ENCODE data around the gene DBNDD1.

The DBNDD1 gene

DNA sequence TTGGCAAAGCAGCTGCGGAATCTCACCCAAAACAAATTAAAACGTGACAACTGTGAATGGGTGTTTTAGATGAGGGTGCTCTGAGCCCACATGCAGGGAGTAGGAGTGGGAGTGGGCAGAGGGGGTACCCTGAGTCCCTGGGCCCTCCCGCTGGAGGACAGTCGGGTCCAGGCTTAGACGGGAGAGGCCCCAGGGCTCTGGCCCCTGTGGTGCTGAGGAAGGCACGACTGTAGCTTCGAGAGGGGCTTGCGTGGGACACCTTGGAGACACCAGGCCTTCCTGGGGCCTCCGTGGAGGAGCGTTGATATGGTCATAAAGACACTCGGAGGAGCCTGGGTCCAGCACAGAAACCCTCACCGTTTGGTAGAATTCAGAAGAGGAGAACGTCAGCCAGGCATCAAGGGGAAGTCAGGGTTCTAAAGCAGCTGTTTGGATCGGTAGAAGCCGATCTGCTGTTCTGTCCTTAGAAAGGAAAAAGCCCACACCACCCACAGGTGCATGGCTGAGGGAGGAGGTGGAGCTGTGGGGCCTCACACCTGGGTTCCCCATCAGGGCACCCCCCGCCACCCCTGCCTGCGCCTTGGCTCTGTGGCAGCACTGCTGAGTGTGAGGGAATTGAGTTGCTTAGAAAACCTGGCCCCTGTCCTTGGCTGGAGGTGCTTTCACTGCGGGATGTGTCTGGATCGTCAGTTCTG is 18.4 kb downstream of the DBNDD1 start:
- no peak for DNase-seq
- TF ChIP-seq POLR2A (IDR thresholded peaks at IDR 0.05; ENCODE audit: low read length), result no peak
- TF ChIP-seq GATA1 (IDR thresholded peaks at IDR 0.05; ENCODE audit: low read depth, low read length), result no peak

DNA sequence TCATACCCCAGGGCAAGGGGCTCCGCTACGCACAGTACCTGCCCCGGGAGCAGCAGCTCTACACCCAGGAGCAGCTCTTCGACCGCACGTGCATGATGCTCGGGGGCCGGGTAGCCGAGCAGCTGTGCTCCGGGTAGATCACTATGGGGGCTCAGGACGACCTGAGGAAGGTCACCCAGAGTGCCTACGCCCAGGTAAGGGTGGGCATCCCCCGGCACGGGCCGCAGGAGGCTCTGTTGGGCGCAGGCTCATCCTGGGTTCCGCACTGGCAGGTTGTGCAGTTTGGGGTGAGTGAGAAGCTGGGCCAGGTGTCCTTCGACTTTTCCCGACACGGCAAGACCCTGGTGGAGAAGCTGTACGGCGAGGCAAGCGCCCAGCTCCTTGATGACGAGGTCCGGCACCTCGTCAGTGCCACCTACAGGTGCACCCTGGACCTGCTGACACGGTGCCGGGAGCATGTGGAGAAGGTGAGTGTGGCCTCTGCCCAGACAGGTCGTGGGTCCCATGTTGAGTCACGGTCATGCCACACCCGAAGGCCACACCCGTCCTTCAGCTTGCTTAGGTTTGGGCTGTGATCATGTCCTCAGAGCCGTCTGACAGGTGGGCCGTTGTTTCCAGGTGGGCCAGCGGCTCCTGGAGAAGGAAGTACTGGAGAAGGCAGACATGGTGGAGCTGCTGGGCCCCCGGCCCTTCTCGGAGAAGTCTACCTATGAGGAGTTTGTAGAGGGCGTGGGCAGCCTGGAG is 19.3 kb downstream of the DBNDD1 start:
- no peak for DNase-seq
- no peak for TF ChIP-seq POLR2A (IDR thresholded peaks at IDR 0.05; ENCODE audit: low read length)
- no peak for TF ChIP-seq GATA1 (IDR thresholded peaks at IDR 0.05; ENCODE audit: low read depth, low read length)

DNA sequence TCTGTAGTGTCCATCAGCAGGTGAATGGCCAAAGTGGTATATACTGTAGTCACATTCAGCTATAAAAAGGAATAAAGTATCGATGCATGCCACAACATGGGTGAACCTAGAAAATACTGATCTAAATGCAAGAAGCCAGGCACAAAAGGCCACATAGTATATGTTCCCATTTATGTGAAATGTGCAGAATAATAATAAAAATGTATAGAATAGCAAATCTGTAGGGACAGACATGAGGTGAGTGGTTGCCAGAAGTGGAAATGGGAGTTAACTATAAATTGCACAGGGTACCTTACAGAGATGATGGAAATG is 23.1 kb downstream of the DBNDD1 start:
- TF ChIP-seq POLR2A (IDR thresholded peaks at IDR 0.05; ENCODE audit: low read length) (no peak), GATA1 (IDR thresholded peaks at IDR 0.05; ENCODE audit: low read depth, low read length) (no peak)
- DNase-seq, result no peak

DNA sequence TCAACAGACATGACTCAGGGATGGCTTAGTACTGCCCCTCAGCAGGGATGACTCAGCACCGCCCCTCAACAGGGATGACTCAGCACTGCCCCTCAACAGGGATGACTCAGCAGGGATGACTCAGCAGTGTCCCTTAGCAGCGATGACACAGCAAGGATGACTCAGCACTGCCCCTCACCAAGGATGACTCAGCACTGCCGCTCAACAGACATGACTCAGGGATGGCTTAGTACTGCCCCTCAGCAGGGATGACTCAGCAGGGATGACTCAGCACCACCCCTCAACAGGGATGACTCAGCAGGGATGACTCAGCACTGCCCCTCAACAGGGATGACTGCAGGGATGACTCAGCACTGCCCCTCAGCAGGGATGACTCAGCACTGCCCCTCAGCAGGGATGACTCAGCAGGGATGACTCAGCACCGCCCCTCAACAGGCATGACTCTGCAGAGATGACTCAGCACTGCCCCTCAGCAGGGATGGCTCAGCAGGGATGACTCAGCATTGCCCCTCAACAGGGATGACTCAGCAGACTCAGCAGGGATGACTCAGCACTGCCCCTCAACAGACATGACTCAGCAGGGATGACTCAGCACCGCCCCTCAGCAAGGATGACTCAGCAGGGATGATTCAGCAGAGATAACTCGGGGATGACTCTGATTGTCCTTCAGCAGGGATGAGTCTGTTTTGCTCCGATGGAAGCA is 23.6 kb downstream of the DBNDD1 start:
- peak; percentile 92 to 94 for DNase-seq

DNA sequence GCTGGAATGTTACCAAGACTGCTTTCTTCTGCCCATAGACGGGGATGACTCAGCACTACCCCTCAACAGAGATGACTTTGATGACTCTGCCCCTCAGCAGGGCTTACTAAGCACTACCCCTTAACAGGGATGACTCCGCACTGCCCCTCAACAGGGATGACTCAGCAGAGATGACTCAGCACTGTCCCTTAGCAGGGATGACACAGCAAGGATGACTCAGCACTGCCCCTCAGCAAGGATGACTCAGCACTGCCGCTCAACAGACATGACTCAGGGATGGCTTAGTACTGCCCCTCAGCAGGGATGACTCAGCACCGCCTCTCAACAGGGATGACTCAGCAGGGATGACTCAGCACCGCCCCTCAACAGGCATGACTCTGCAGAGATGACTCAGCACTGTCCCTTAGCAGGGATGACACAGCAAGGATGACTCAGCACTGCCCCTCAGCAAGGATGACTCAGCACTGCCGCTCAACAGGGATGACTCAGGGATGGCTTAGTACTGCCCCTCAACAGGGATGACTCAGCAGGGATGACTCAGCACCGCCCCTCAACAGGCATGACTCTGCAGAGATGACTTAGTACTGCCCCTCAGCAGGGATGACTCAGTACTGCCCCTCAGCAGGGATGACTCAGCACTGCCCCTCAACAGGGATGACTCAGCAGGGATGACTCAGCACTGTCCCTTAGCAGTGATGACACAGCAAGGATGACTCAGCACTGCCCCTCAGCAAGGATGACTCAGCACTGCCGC is 24.4 kb downstream of the DBNDD1 start:
- peak; percentile 93 for DNase-seq

DNA sequence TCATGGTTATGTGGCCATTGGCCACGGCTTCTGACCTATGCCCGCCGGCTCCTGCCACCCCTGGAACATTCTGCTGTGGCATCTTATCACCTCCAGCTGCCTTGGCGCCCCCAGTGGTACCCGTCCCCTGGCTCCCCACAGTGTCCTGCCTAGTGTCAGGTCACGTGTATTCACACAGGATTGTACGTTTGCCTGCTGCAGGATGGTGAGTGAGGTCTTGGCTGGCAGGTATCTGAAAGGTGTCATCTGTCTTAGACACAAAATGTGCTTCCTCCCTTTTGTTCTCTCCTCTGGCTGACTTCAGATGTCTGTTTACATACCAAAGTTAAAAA is 24.9 kb downstream of the DBNDD1 start:
- no peak for DNase-seq
- TF ChIP-seq GATA1 (IDR thresholded peaks at IDR 0.05; ENCODE audit: low read depth, low read length) (no peak), POLR2A (IDR thresholded peaks at IDR 0.05; ENCODE audit: low read length) (no peak)

DNA sequence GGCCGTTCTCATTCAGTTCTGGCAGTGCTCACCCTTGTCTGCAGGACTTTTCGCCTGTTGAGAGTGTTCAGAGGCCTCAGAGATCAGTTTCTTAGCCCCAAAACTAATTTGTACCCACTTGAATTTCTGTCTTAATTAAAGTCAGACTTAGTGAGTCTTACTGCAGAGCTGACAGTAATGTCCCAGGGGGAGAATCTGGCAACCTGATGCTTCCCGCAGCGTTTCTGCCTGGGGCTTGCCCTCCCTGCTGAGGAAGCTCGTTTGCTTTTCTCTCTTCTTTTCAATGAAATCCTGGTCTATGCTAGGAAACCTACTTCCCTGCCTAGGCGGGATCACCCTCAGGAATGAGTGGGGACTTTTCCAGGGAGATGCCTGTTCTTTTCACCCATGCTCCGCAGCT is 25.3 kb downstream of the DBNDD1 start:
- TF ChIP-seq GATA1 (IDR thresholded peaks at IDR 0.05; ENCODE audit: low read depth, low read length) (no peak), POLR2A (IDR thresholded peaks at IDR 0.05; ENCODE audit: low read length) (no peak)
- DNase-seq, result no peak

DNA sequence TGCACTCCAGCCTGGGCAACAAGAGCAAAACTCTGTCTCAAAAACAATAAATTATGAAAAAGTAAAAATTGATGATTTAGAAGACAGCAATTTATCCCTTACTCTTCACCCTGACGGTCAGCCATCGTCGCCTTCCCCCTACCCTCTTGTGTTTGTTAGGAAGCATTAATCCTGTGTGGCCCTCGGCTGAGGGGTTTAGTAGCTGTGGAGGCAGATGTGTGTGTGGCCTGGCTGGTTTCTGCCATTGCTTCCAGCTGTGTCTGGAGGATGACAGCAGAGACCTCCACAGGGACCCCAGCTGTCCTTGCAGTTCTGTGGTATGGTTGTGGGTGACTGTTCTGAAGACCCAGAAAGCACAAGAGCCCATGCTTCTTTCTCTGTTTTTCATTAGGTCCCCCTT is 25.9 kb downstream of the DBNDD1 start:
- no peak for DNase-seq
- TF ChIP-seq GATA1 (IDR thresholded peaks at IDR 0.05; ENCODE audit: low read depth, low read length) (no peak), POLR2A (IDR thresholded peaks at IDR 0.05; ENCODE audit: low read length) (no peak)

DNA sequence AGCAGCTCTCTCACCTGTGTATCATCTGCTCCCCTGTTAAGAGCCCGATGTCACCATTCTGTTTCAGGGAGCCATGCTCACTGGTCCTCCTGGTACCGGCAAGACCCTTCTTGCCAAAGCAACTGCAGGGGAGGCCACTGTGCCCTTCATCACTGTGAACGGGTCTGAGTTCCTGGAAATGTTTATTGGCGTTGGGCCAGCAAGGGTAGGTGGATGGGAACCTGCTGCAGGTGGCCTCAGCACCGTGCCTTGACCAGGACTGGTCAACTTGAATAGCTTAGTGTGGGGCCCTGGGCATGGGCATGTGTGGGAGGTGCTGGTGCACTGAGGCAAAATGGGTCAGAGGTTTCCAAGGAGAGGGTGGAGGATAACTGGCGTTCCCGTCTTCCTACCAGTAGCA is 28.5 kb downstream of the DBNDD1 start:
- TF ChIP-seq GATA1 (IDR thresholded peaks at IDR 0.05; ENCODE audit: low read depth, low read length), result no peak
- TF ChIP-seq POLR2A (IDR thresholded peaks at IDR 0.05; ENCODE audit: low read length), result no peak
- DNase-seq, result no peak

DNA sequence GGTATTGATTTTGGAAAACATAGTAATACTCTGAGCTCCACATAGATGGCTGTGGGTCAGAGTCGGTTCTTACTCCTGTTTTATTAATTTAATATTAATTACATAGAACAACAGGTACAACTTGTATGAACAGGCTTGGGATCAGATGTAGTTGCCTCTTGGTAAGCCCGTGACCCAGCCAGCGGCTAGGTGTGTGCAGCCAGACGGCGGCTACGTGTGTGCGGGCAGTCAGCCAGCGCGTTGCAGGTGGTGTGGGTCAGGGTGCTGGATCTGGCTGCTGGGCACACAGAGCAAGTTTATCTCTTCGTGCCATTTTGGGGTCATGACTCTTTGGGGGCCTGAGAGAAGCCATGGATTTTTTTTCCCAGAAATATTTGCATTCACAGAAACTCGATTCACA is 30.3 kb downstream of the DBNDD1 start:
- TF ChIP-seq GATA1 (IDR thresholded peaks at IDR 0.05; ENCODE audit: low read depth, low read length) (no peak), POLR2A (IDR thresholded peaks at IDR 0.05; ENCODE audit: low read length) (no peak)

DNA sequence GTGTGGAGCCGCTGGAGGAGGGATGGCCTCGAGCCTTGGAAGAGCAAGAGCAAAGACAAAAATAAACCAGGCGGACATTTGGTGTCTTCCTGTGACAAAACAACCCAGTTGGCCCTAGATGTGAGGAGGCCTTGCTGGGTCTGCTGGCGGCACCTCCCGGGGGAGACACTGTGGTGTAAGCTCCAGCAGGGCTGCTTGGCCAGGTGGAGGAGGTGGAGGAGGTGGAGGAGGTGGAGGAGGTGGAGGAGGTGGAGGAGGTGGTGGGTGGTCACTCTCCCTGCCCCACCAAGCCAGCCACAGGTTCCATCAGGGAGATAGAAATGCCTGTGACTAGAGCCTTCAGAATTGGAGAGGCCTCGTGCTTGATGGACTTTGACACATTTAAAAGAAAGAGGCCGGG is 32.1 kb downstream of the DBNDD1 start:
- DNase-seq, result no peak
- TF ChIP-seq GATA1 (IDR thresholded peaks at IDR 0.05; ENCODE audit: low read depth, low read length), result no peak
- no peak for TF ChIP-seq POLR2A (IDR thresholded peaks at IDR 0.05; ENCODE audit: low read length)

More for the DNA sequence above, 30.3 kb downstream of the DBNDD1 start:
- DNase-seq, result no peak

DNA sequence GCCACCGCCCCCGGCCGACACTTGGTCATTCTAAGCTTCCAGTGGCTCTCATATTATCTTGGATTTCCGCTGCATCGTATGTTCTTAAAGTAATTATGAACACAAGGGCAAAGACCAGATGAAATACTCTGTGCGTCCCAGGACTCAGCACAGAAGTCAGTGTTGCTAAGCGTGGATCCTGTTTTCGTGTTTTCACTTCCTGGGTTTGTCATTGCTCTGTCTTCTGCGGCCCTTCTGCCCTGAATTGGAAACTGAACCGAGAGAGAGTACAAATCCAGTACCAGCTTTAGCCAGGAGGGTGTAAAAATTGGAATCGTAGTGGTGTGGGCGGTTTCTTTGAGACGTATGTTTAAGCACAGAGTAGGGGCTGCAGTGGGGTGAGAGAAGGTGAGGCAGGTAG is 32.7 kb downstream of the DBNDD1 start:
- TF ChIP-seq GATA1 (IDR thresholded peaks at IDR 0.05; ENCODE audit: low read depth, low read length) (no peak), POLR2A (IDR thresholded peaks at IDR 0.05; ENCODE audit: low read length) (no peak)
- no peak for DNase-seq

DNA sequence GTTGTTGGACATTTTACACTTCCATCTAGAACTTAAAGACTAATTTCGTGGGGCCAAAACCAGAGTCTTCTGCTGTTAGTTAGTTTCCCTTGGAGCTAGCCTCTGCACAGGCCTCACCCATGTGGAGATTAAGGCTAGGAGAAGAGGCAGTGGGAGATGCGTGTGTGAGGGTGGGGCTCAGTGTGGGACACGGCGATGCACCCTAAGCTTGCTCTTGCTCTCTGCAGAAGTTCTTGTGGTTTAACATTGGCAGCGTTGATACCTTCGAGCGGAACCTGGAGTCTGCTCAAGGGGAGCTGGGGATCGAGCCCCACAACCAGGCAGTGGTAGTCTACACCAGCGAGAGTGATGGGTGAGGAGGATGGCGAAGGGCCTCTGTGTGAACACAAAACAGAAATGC is 34.0 kb downstream of the DBNDD1 start:
- TF ChIP-seq POLR2A (IDR thresholded peaks at IDR 0.05; ENCODE audit: low read length) (no peak), GATA1 (IDR thresholded peaks at IDR 0.05; ENCODE audit: low read depth, low read length) (no peak)
- no peak for DNase-seq

DNA sequence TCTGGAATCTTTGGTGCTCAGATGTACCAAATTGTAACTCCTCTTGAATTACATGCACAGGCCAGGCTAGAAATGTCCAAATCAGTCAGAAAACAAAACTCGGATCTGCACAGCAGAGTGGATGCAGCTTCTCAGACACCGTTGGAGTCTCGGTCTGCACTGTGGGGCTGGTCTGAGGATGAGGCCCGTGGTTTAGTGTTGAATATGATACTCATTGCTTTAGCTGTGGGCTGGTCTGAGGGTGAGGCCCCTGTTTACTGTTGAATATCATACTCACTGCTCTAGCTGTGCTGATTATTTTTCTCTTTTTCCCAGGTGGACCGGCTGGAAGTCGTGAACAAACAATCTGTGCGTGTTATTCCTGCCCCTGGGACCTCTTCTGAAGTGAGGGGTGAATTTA is 35.0 kb downstream of the DBNDD1 start:
- no peak for DNase-seq

More for the DNA sequence above, 35.0 kb downstream of the DBNDD1 start:
- TF ChIP-seq POLR2A (IDR thresholded peaks at IDR 0.05; ENCODE audit: low read length) (no peak), GATA1 (IDR thresholded peaks at IDR 0.05; ENCODE audit: low read depth, low read length) (no peak)

Data from erythroblast (primary cell).